Neural progenitor cell (in vitro differentiated cells): ENCODE results near the gene FGFR2.

Experiments
- EZH2phosphoT487 ChIP-seq: fragments of 200-600 bp; sonication (generic); IDR thresholded peaks from 2 replicates; pipeline ENCODE4 v1.6.1; 2017; ENCODE audit warnings: antibody characterized with exemption
- TF ChIP-seq, protein P1 (sequence below): fragments of 200-600 bp; sonication (generic); IDR thresholded peaks from 2 replicates; pipeline ENCODE4 v1.5.1; 2017; ENCODE audit warnings: antibody characterized with exemption, mild to moderate bottlenecking

DNA sequence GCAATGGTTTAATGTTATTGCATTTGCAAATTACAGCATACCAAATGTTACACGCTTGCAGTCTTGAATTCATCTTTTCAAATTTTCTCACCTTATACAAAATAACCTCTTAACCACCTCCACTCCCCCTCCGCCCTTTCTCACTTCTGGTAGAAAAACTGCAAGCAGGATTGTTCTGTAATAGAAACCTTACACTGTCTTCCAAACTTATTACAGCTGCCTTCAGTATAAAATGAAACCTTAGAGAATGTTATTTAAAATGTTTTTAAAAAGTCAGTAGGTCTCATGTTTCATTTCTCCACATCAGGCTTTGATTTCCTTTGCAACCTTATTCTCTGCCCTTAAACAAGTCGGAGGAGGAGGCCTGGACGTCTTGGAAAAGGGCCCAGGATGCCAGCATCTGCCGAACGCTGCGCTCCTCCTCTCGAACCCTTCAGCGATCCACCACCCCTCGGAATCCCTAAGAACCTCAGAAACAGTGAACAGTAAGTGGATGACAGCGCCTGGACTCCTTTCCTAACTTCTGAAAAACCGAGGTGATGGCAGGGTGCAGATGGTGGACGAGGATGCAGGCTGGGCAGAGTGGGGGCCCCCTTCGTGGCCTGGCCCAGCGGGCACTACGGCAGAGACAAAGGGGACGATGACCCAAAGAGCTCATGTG is 74.0 kb downstream of the FGFR2 start:
- TF ChIP-seq, protein P1, sequence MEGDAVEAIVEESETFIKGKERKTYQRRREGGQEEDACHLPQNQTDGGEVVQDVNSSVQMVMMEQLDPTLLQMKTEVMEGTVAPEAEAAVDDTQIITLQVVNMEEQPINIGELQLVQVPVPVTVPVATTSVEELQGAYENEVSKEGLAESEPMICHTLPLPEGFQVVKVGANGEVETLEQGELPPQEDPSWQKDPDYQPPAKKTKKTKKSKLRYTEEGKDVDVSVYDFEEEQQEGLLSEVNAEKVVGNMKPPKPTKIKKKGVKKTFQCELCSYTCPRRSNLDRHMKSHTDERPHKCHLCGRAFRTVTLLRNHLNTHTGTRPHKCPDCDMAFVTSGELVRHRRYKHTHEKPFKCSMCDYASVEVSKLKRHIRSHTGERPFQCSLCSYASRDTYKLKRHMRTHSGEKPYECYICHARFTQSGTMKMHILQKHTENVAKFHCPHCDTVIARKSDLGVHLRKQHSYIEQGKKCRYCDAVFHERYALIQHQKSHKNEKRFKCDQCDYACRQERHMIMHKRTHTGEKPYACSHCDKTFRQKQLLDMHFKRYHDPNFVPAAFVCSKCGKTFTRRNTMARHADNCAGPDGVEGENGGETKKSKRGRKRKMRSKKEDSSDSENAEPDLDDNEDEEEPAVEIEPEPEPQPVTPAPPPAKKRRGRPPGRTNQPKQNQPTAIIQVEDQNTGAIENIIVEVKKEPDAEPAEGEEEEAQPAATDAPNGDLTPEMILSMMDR = no peak
- TF ChIP-seq EZH2phosphoT487 = no peak
